K562 (cell line): ENCODE measurements around the gene CACNA2D3. TPM values are rescaled to one million over a fixed set of nuclear protein-coding genes. Genes with fewer than 3 reads are reported as not detected.
A peak's percentile ranks its signal among the peaks of the same experiment; 100 is the strongest.

Source experiments
- ATAC-seq: fragments of 200-7000 bp; cut with Tn5 transposase; 3 replicates; pipeline ENCODE4 v1.9.1; 2020; ENCODE audit warnings: moderate library complexity
- BruUV-seq: library from RNA; stranded (reverse); fragments of 400-500 nt; replicated peaks from 2 replicates; lab custom pipeline; 2021; lab: Mats Ljungman, UMichigan
- CTCF ChIA-PET: fragments of 300-600 bp; formaldehyde crosslinking; extraction: SDS; loops from one replicate; lab custom pipeline; 2021; ENCODE audit warnings: low intra/inter-chr PET ratio; lab: Yijun Ruan, JAX
- POLR2A ChIA-PET: fragments of 300-600, 350-650 bp; sonication (Branson Sonifier 250); formaldehyde crosslinking; extraction: SDS; loops from one replicate; lab custom pipeline; 2021; ENCODE audit warnings: antibody characterized with exemption, inconsistent platforms; lab: Yijun Ruan, JAX
- DNase-seq, 4 experiments: peaks; one replicate each; pipeline versions ENCODE4 v3.0.0 to v3.0.0-alpha.2; 2011 to 2018; ENCODE audit warnings: low spot score in 3 of 4, mixed read lengths in 3 of 4; ENCODE audit errors: extremely low read depth in 1 of 4
- FAIRE-seq: peaks from 2 replicates; lab custom pipeline; 2011; peaks lifted over from hg19 to GRCh38; lab: Jason Lieb, UNC
- H2AFZ ChIP-seq: 2 replicates; pipeline ENCODE4 v1.6.0; 2011; ENCODE audit warnings: low read depth, low read length, control low read depth, inconsistent platforms
- H3K27ac ChIP-seq: fragments of 200-600 bp; 3 replicates; pipeline ENCODE4 v1.8.0; 2011; ENCODE audit warnings: low read depth, mild to moderate bottlenecking, control low read depth, inconsistent platforms, low read length, moderate library complexity, mixed read lengths; ENCODE audit errors: extremely low read depth
- H3K27me3 ChIP-seq, 2 experiments: fragments of 300-600 bp in 1 of 2; 2 replicates in 1 of 2; 3 replicates in 1 of 2; pipeline versions ENCODE4 v1.6.0 to v1.8.0; 2011; ENCODE audit warnings: inconsistent platforms in 2 of 2, low read length in 2 of 2, mild to moderate bottlenecking in 1 of 2, mixed read lengths in 1 of 2, moderate library complexity in 1 of 2; ENCODE audit not compliant: control insufficient read depth in 2 of 2, insufficient read depth in 2 of 2
- H3K36me3 ChIP-seq: fragments of 300-600 bp; 3 replicates; pipeline ENCODE4 v1.8.0; 2011; ENCODE audit warnings: mild to moderate bottlenecking, low read length, inconsistent platforms; ENCODE audit not compliant: control insufficient read depth, insufficient read depth
- H3K4me1 ChIP-seq, 2 experiments: fragments of 200-600 bp in 1 of 2; replicated peaks in 1 of 2; 2 replicates in 1 of 2; 3 replicates in 1 of 2; pipeline versions ENCODE4 v1.5.1 to v1.8.0; 2011; ENCODE audit warnings: inconsistent platforms in 2 of 2, low read length in 2 of 2, mild to moderate bottlenecking in 1 of 2, mixed read lengths in 1 of 2, moderate library complexity in 1 of 2; ENCODE audit not compliant: control insufficient read depth in 2 of 2, insufficient read depth in 2 of 2
- H3K4me2 ChIP-seq: 2 replicates; pipeline ENCODE4 v1.6.1; 2011; ENCODE audit warnings: low read length, control low read depth, inconsistent platforms, mixed read lengths; ENCODE audit not compliant: insufficient read depth
- H3K4me3 ChIP-seq: fragments of 200-600 bp; sonication (generic), shearing (Covaris generic); 2 replicates; pipeline ENCODE4 v1.5.1; 2016; ENCODE audit warnings: control low read depth, inconsistent platforms
- H3K79me2 ChIP-seq: fragments of 200-600 bp; 3 replicates; pipeline ENCODE4 v1.8.0; 2011; ENCODE audit warnings: low read length, inconsistent platforms; ENCODE audit not compliant: control insufficient read depth, insufficient read depth
- H3K9ac ChIP-seq, 2 experiments: 2 replicates each; pipeline versions ENCODE4 v1.6.0 to v1.6.1; 2011; ENCODE audit warnings: low read depth in 2 of 2, low read length in 2 of 2, control low read depth in 1 of 2, inconsistent platforms in 1 of 2, mild to moderate bottlenecking in 1 of 2, mixed read lengths in 1 of 2; ENCODE audit not compliant: insufficient read depth in 1 of 2
- H3K9me1 ChIP-seq: one replicate; pipeline ENCODE4 v1.6.0; 2011; ENCODE audit warnings: inconsistent platforms, mild to moderate bottlenecking, low read length, moderate library complexity; ENCODE audit not compliant: control insufficient read depth, insufficient read depth
- H3K9me3 ChIP-seq: replicated peaks from 2 replicates; pipeline ENCODE4 v1.5.1; 2011; ENCODE audit warnings: low read depth, low read length, inconsistent platforms; ENCODE audit not compliant: control insufficient read depth, insufficient read depth
- H4K20me1 ChIP-seq: replicated peaks from 2 replicates; pipeline ENCODE4 v1.6.1; 2011; ENCODE audit warnings: low read length, inconsistent platforms, mixed read lengths; ENCODE audit not compliant: control insufficient read depth, insufficient read depth
- MECOM ChIP-seq: fragments of 250-450 bp; sonication (Bioruptor Pico); IDR thresholded peaks from 2 replicates; pipeline ENCODE4 v1.8.0; 2022; ENCODE audit warnings: inconsistent platforms
- RAD21 ChIP-seq, 2 experiments: fragments of 250-450 bp in 1 of 2; fragments of 450-650 bp in 1 of 2; sonication (Bioruptor Pico) in 1 of 2; formaldehyde crosslinking in 1 of 2; IDR thresholded peaks in 1 of 2; conservative IDR thresholded peaks in 1 of 2; 2 replicates each; pipeline versions ENCODE4 v1.4.0 to v1.8.0; 2020 to 2022; ENCODE audit warnings: mild to moderate bottlenecking in 2 of 2, moderate library complexity in 1 of 2
- RBM25 ChIP-seq: fragments of 200-400 bp; formaldehyde crosslinking; IDR thresholded peaks from 2 replicates; pipeline ENCODE4 v1.6.1; 2018; ENCODE audit warnings: low read length, low read depth, moderate library complexity; ENCODE audit not compliant: severe bottlenecking
- SMARCE1 ChIP-seq: fragments of 450-650 bp; IDR thresholded peaks from 2 replicates; pipeline ENCODE4 v1.7.1; 2016; ENCODE audit warnings: mild to moderate bottlenecking
- SMC3 ChIP-seq: conservative IDR thresholded peaks from 2 replicates; pipeline ENCODE4 v1.6.1; 2011; ENCODE audit warnings: low read depth, low read length, improper control_type of control experiment; ENCODE audit not compliant: insufficient read depth
- TCF7L2 ChIP-seq: fragments of 150-350 bp; IDR thresholded peaks from 2 replicates; pipeline ENCODE4 v1.6.1; 2016; ENCODE audit warnings: low read depth, mild to moderate bottlenecking, low read length, moderate library complexity
- TCFL5 ChIP-seq: fragments of 250-450 bp; sonication (Bioruptor Pico); conservative IDR thresholded peaks from 2 replicates; pipeline ENCODE4 v1.6.1; 2021; ENCODE audit warnings: mild to moderate bottlenecking, moderate library complexity, matching md5 sums
- ZNF143 ChIP-seq: sonication (generic); formaldehyde crosslinking; IDR thresholded peaks from 2 replicates; pipeline ENCODE4 v1.9.0; 2022; ENCODE audit warnings: mild to moderate bottlenecking, missing genetic modification reagents
- ZNF696 ChIP-seq: fragments of 250-450 bp; sonication (Bioruptor Pico); conservative IDR thresholded peaks from 2 replicates; pipeline ENCODE4 v1.4.0; 2020; ENCODE audit warnings: mild to moderate bottlenecking, moderate library complexity
- WGBS: fragments of 100-300 bp; shearing (Covaris generic); methylation state at CpG from one replicate; pipeline ENCODE4 v1.1.6; 2016; ENCODE audit warnings: low coverage, mixed read lengths; ENCODE audit not compliant: insufficient coverage; ENCODE audit errors: missing lambda C conversion rate; 5-methylcytosine and 5-hydroxymethylcytosine counted together
- in situ Hi-C: fragments of 300-500 bp; cut with MboI; formaldehyde crosslinking; loops from 4 replicates; pipeline ENCODE4 v1.15.0; 2018; ENCODE audit warnings: inconsistent platforms, mixed read lengths
- intact Hi-C: fragments of 100-400 bp; cut with micrococcal nuclease; formaldehyde crosslinking; loops from 2 replicates; pipeline ENCODE4 v1.14.2; 2022
- polyA plus RNA-seq, 8 experiments: library from polyadenylated mRNA; depleted of rRNA in 4 of 8; stranded (reverse) in 5 of 8; unstranded in 3 of 8; fragments of >200 nt; fragmentation: Nextera tagmentation in 2 of 8; fragmentation: Illumina TruSeq in 1 of 8; extraction: Ambion mirVana in 2 of 8; extraction: Trizol in 1 of 8; gene quantifications; 2 replicates each; pipeline versions ENCODE4 v1.2.1 to v1.2.3, GENCODE V29; 2011 to 2014; ENCODE audit warnings: inconsistent platforms in 1 of 8, missing spikeins in 1 of 8
- total RNA-seq, 7 experiments: library from RNA; depleted of rRNA in 6 of 7; stranded (reverse); fragments of >200 nt in 6 of 7; fragmentation: Illumina TruSeq in 2 of 7; extraction: Trizol in 2 of 7; gene quantifications; 2 replicates each; pipeline versions ENCODE4 v1.2.1 to v1.2.3, GENCODE V29; 2011 to 2021; ENCODE audit warnings: low replicate concordance in 1 of 7
- TF ChIP-seq, protein P1 (sequence below), 2 experiments: fragments of 200-800 bp in 1 of 2; sonication (Bioruptor generic) in 1 of 2; sonication (generic) in 1 of 2; formaldehyde crosslinking in 1 of 2; IDR thresholded peaks in 1 of 2; conservative IDR thresholded peaks in 1 of 2; 2 replicates each; pipeline versions ENCODE4 v1.5.0 to v1.6.1; 2016 to 2020; ENCODE audit warnings: missing compliant biosample characterization in 1 of 2, missing genetic modification characterization in 1 of 2, missing genetic modification reagents in 1 of 2
- TF ChIP-seq, protein P2 (sequence below), 3 experiments: IDR thresholded peaks in 2 of 3; conservative IDR thresholded peaks in 1 of 3; 2 replicates each; pipeline ENCODE4 v1.5.1; 2011 to 2012; ENCODE audit warnings: low read length in 3 of 3, mild to moderate bottlenecking in 3 of 3, control low read depth in 2 of 3, improper control_type of control experiment in 1 of 3, inconsistent platforms in 1 of 3, low read depth in 1 of 3, mixed read lengths in 1 of 3, moderate library complexity in 1 of 3; ENCODE audit not compliant: insufficient read depth in 2 of 3

The CACNA2D3 gene
- total and polyA plus RNA-seq, 9 of the 15 experiments (the other 6 are each of a cell fraction or from before 2014, with no cell fraction given), result 0.01 TPM; not detected in 8

DNA sequence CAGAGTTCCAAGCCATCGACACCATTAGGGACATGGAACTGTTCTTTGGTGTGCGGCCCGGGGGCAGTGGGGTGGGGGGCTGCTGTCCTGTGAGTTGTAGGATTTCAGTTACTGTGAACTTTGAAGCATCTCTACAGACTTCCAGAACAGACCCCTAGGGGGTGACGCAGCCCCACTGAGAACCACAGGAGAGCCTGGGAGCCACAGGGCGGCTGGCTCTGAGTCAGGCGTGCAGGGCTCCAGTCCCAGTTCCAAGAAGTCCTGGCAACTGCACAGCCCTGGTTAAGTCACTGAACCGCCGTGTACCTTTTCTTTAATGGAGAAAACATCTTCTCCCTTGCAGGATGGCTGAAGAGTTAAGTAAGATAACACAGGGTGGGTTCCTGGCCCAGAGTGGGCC is 829.1 kb downstream of the CACNA2D3 start:
- no peaks in the 10 kb centered on the region for H3K9me1 ChIP-seq
- peak; percentile 5 to 25 (median 15) for DNase-seq
- H2AFZ ChIP-seq, result no peak overlapping the region
- in situ Hi-C loops (no loop called here), intact Hi-C loops (loop anchor here (5.0 kb wide), 1 partner anchor 231 kb away; no protein-coding TSS in a partner anchor)
- ChIA-PET CTCF (no interaction called here), POLR2A (no interaction called here)
- H3K27ac ChIP-seq, result no peak overlapping the region
- H3K4me3 ChIP-seq, result no peak overlapping the region
- no peak overlapping the region for H3K9ac ChIP-seq
- WGBS, result 0% methylated on average over 5 of the region's 8 CpGs
- H3K4me1 ChIP-seq, result no peaks in the 10 kb centered on the region; a peak in 1 of 5 replicates
- H4K20me1 ChIP-seq, result no peaks in the 10 kb centered on the region
- no peak for FAIRE-seq
- no TSS peak for BruUV-seq
- no peaks in the 10 kb centered on the region for H3K27me3 ChIP-seq
- no peaks in the 10 kb centered on the region for H3K36me3 ChIP-seq
- H3K79me2 ChIP-seq, result no peaks in the 10 kb centered on the region
- H3K4me2 ChIP-seq, result no peak overlapping the region
- H3K9me3 ChIP-seq, result no peaks in the 10 kb centered on the region
- peak; percentile 84 for ATAC-seq
- no peak for TF ChIP-seq MECOM
- no peak for TF ChIP-seq ZNF696
- no peak for TF ChIP-seq TCFL5
- TF ChIP-seq TCF7L2, result no peak
- no peak for TF ChIP-seq SMARCE1
- TF ChIP-seq SMC3, result 0 out of 2 replicates have a peak, but pooled peaks have one; percentile 8
- no peak for TF ChIP-seq RBM25
- TF ChIP-seq, protein P1, sequence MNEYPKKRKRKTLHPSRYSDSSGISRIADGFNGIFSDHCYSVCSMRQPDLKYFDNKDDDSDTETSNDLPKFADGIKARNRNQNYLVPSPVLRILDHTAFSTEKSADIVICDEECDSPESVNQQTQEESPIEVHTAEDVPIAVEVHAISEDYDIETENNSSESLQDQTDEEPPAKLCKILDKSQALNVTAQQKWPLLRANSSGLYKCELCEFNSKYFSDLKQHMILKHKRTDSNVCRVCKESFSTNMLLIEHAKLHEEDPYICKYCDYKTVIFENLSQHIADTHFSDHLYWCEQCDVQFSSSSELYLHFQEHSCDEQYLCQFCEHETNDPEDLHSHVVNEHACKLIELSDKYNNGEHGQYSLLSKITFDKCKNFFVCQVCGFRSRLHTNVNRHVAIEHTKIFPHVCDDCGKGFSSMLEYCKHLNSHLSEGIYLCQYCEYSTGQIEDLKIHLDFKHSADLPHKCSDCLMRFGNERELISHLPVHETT (CRISPR knock-in tag; conservative IDR thresholded peaks at IDR 0.05 in 1 of 2, IDR thresholded peaks at IDR 0.05 in 1 of 2), result no peak
- TF ChIP-seq RAD21 (CRISPR knock-in tag; conservative IDR thresholded peaks at IDR 0.05 in 1 of 2, IDR thresholded peaks at IDR 0.05 in 1 of 2), result 0 out of 4 replicates have a peak, but pooled peaks have one; percentile 17 to 22
- TF ChIP-seq, protein P2, sequence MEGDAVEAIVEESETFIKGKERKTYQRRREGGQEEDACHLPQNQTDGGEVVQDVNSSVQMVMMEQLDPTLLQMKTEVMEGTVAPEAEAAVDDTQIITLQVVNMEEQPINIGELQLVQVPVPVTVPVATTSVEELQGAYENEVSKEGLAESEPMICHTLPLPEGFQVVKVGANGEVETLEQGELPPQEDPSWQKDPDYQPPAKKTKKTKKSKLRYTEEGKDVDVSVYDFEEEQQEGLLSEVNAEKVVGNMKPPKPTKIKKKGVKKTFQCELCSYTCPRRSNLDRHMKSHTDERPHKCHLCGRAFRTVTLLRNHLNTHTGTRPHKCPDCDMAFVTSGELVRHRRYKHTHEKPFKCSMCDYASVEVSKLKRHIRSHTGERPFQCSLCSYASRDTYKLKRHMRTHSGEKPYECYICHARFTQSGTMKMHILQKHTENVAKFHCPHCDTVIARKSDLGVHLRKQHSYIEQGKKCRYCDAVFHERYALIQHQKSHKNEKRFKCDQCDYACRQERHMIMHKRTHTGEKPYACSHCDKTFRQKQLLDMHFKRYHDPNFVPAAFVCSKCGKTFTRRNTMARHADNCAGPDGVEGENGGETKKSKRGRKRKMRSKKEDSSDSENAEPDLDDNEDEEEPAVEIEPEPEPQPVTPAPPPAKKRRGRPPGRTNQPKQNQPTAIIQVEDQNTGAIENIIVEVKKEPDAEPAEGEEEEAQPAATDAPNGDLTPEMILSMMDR (IDR thresholded peaks at IDR 0.05 in 2 of 3, conservative IDR thresholded peaks at IDR 0.05 in 1 of 3; ENCODE audit: insufficient read depth in 2 of 3, low read depth in 1 of 3, low read length in 3 of 3), result peak; percentile 32 to 69 (median 44); a peak in 4 of 6 replicates
- no peak for TF ChIP-seq ZNF143 (CRISPR knock-in tag)
